CD4-positive, alpha-beta T cell treated with Interleukin-15 for 1 hour (primary cell): ENCODE measurements around the gene IL1RAPL2.
"Not testable (repeated sequence)": the region's sequence is repeated elsewhere in the genome, so short reads cannot be mapped to it uniquely, and the experiment has no call there.

Source experiments
- DNase-seq: peaks from one replicate; pipeline ENCODE4 v3.0.0-alpha.2; 2020

IL1RAPL2 gene

GRCh38 chrX:105191878-105192277, 625.9 kb downstream of the IL1RAPL2 start:
- DNase-seq = no peak

- DNase-seq = no peak
These were observed 643.4 kb downstream of the IL1RAPL2 start for GRCh38 chrX:105209406-105209805.

DNA sequence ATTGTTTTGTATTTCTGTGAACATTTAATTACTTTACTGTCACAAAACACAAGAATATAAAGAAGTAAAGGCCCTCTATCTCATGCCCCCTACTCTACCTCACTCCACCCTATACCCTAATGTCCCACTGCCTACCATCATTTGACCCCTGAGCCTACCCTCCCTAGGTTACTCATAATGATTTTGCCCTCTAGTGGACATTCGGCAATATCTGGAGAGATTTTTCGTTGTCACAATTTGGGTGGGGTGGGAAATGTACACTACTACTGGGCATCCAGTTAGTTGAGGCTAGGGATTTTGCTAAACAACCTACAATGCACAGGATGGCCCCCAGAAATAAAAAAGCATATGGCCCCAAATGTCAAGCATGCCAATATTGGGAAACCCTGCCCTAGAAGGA, 644.3 kb downstream of the IL1RAPL2 start:
- no peak for DNase-seq

- DNase-seq = no peak
These were observed 645.1 kb downstream of the IL1RAPL2 start for GRCh38 chrX:105211066-105211575.

DNA sequence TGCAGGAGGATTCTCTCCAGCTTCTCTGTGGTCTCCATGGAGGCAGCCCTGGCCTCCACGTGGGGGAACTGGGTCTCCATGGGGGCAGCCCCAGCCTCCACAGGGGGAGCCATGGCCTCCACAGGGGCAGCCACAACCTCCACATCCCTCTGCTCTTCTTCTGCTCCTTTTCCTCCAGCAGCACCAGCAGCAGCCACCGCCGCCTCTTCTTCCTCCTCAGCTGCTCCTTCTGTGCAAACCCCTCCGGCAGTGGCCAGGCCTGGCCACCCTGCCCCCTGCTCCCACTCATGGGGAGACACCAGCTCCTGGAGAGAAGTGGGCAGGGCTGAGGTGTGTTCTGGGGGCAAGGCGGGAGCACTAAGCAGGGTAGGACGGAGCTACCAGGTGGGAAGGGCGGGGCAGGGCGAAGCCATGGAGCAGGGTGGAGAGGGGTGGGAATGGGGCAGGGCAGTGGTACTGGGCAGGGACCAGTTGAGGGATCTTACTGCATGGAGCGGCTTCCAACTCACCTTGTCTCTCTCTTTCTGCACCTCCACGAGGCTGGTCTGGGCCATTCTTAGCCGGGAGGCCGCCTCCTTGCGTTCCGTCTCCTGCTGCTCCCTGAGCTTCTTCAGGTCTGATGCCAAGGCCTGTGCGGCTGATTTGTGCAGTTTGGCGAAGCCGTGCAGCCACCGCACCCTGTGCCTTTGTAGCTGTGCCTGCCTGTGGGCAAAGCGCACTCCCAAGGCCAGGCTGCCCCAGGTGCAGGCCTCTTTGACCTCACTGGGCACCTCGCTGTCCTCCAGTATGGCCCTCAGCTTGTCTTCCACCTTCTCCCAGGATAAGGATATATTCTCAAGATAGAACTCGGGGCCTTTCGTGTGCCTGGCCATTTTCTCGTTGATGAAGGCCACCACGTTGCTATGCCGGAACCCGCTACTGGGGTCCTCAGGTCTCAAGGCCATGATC, 653.7 kb downstream of the IL1RAPL2 start:
- no peak for DNase-seq

DNA sequence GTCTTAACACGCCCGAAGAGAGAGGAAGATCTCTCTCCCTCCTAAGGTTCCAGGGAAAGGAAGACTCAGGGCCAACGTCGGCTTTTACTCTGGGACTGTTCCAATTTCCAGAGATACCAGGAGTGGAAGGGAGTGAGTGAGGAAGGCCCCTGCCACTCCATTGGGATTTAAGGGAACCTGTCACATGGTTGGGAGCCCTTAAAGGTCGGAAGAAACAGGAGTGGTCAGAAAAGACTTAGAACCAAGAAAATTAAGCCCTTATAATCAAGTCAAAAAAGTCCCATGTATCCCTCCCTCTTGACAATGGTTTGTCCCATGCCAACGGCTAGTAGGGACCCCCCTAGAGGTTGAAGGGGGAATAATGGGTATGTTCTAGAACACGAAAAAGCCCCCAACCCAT, 654.6 kb downstream of the IL1RAPL2 start, which contains the start of gene TEX13A:
Gene TEX13A (minus strand): TSS at position 59 of the 400 bp plus-strand sequence. CDS start 297 bp downstream, outside the sequence.
- no peak for DNase-seq

DNA sequence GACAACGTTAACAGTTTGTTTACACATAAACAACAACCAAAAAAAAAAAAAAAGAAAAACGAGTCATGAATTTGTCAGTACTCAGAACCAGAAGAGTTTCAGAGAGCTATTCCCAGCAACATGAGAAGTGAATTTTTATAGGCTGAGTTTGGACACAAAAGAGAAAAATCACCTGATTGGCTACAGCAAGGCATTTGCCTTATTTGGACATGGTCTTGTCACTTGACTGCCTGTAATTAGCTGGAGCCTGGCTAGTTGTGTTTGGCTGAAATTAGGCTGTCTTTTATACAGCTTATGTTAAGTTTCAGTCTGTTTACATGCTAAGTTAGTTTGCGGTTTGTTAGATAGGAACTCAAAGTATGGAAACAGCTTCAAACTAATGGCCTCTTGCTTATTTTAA, 655.4 kb downstream of the IL1RAPL2 start:
- DNase-seq = no peak

- no peak for DNase-seq
These were observed 660.5 kb downstream of the IL1RAPL2 start for GRCh38 chrX:105226499-105226898.

GRCh38 chrX:105228602-105229001, 662.6 kb downstream of the IL1RAPL2 start:
- DNase-seq = no peak

DNA sequence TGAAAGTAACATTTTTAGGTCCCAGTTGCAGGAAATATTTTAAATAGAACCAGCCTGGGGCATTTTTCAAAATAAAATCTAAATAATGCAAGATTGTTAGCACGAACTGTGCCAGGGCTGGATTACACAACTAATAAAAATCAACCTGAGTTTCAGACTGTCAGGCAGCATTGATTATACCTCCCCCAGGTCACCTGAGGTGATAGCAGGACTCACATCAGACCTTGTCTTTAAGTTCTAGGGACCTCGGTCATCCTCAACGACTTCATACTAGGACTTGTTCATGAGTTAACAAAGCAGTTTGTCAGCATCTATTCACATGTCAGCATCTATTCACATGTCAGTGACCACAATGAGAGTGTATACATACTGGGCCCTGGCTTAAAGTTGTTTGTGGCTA, 663.1 kb downstream of the IL1RAPL2 start:
- no peak for DNase-seq

DNA sequence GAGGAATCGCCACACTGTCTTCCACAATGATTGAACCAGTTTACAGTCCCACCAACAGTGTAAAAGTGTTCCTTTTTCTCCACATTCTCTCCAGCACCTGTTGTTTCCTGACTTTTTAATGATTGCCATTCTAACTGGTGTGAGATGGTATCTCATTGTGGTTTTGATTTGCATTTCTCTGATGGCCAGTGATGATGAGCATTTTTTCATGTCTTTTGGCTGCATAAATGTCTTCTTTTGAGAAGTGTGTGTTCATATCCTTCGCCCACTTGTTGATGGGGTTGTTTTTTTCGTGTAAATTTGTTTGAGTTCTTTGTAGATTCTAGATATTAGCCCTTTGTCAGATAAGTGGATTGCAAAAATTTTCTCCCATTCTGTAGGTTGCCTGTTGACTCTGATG, 671.4 kb downstream of the IL1RAPL2 start:
- DNase-seq = not testable (repeated sequence)

DNA sequence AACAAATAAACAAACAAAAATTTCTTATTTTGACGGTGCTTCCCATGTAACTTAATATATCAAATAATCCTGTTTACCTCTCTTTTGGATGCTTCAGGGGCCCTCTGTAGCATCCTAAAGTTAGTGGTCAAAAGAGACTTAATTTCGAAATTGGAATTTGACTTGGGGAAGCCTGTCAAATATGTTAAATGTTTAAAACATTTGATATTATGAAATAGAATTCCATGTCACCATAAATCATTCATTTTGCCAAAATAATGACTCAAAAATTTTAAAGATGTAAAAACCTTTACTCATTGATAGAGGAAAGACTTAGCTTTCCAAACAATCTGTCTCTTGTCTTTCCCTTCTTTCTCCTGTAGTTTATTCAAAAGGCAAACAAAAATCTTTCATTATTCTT, 675.1 kb downstream of the IL1RAPL2 start:
- no peak for DNase-seq

GRCh38 chrX:105260291-105261043, 694.5 kb downstream of the IL1RAPL2 start:
- no peak for DNase-seq

DNA sequence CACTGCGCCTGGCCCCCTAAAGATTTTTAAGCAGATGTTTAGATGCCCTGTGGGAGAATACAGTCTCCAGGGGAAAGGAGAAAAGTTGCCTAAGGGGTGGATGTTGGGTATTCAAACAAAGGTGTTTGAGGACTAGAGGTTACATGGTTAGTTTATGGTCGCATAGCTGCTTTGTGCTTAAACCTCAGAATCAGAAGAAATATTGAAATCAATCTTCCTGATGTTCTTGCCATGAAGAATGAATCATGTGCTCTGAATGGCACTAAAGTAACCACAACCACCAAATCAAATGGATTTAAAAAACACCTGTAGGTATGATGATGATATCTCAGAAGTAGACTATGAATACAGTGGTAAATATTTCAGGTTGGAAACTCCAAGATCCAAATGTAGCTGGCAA, 697.2 kb downstream of the IL1RAPL2 start:
- no peak for DNase-seq

GRCh38 chrX:105263801-105264200, 697.8 kb downstream of the IL1RAPL2 start:
- DNase-seq = no peak

GRCh38 chrX:105265093-105265492, 699.1 kb downstream of the IL1RAPL2 start:
- DNase-seq = no peak

- no peak for DNase-seq
These were observed 700.5 kb downstream of the IL1RAPL2 start for GRCh38 chrX:105266456-105266855.

GRCh38 chrX:105267167-105267566, 701.2 kb downstream of the IL1RAPL2 start:
- DNase-seq = no peak

GRCh38 chrX:105269386-105269785, 703.4 kb downstream of the IL1RAPL2 start:
- no peak for DNase-seq

DNA sequence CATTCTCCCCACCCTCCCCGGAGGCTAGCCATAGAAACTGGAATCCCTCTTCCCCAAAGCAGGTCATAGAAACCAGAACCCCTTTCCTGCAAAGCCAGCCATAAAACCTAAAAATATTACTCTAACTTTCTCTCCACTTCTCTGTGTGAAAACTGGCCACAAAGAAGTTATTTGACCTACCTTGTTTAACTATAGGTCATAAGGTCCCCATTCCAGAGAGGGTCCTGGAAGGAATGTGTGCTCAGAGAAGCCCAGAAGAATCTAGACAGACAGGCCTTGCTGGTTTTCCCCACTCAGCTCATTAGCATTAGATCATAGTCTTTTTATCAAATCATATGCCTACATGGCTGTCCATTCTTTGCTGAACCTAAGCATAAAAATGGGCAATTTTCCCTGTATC, 707.3 kb downstream of the IL1RAPL2 start:
- DNase-seq = no peak

GRCh38 chrX:105274091-105274490, 708.1 kb downstream of the IL1RAPL2 start:
- no peak for DNase-seq

DNA sequence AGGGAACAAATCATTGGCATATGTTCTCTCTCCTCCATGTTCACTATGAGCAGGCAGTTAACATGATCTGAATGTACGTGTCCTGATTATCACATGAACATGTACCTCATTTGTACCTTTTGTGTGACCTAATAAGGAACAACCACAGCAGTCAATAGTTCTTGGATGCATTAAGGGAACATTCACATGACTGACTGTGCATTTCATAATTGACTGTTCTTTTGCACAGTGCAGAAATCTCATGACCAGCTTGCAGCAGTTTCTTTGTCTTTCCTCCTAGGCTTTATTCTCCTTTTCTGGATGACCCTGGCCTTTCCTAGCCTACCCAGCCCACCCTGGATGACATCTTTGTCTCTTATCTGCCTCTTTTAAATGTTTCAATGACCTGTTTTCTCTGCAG, 711.1 kb downstream of the IL1RAPL2 start:
- no peak for DNase-seq

- DNase-seq = no peak
These were observed 716.1 kb downstream of the IL1RAPL2 start for GRCh38 chrX:105282077-105282476.

GRCh38 chrX:105297041-105297440, 731.0 kb downstream of the IL1RAPL2 start:
- DNase-seq = no peak
